ENCODE measurements around the gene CDC73. TPM values are rescaled to one million over a fixed set of nuclear protein-coding genes. Genes with fewer than 3 reads are reported as not detected.
A peak's percentile ranks its signal among the peaks of the same experiment; 100 is the strongest.
"Not testable (repeated sequence)": the region's sequence is repeated elsewhere in the genome, so short reads cannot be mapped to it uniquely, and the experiment has no call there.

The CDC73 gene
- total RNA-seq, 1 donor from 2014 or later = 17.9 TPM

DNA sequence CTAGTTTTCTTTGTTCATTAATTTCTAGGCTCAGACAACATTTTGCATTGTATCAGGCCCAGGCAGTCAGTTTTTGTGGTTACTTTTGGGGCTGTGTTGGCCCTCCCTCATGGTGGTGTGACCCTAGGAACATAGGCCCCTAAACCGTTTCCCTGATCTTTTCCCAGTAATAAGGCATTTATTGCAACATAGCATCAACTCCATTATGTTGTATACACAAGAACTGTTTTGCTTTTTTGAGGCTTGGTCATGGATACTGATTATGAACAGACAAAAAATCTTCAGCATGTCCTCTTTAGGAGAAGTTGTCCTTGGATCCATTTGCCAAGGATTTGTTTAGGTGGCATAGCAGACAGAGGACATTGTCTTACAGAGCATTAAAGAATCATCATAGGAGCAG lies 54.3 kb downstream of the CDC73 start:
- ATAC-seq (no peak), DNase-seq (ENCODE audit: low spot score) (no peak)

DNA sequence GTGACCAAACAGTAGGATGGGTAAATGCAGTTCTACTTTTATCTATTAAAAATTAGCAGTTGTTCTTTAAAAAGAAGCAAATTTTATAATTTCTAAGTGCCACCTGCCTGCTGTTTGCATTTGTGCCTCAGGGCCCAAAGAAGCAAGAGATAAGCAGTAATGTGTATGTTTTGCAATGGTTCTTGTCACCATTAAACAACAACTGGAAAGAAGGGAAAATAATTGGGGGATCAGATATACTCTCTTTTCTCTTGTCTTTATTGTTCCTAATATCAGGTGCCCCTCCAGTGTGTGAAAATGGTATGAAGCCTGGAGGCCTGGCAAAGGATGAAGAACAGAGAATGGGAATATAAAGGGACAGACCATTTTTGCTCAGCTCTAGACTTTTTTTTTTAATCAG lies 55.0 kb downstream of the CDC73 start:
- DNase-seq (ENCODE audit: low spot score) = no peak
- no peak for ATAC-seq

DNA sequence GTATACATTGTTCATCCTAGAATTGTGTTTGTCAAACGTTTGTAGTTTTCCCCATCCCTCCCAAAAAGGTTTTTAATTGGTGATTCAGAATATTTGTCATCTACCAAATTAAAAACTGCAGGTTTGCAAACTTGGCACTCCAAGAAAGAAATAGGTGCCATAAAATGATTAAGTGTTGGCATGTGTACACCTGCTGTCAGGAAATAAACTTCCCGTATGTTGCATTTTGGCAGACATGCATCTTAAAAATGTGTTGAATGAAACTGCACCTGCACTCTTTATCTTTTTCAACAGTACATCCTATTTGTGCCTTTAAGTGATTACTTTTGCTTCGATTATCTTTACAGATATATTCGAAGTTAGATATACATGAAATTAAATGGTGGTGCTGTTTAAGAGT lies 57.3 kb downstream of the CDC73 start:
- DNase-seq (ENCODE audit: low spot score) (no peak), ATAC-seq (no peak)

DNA sequence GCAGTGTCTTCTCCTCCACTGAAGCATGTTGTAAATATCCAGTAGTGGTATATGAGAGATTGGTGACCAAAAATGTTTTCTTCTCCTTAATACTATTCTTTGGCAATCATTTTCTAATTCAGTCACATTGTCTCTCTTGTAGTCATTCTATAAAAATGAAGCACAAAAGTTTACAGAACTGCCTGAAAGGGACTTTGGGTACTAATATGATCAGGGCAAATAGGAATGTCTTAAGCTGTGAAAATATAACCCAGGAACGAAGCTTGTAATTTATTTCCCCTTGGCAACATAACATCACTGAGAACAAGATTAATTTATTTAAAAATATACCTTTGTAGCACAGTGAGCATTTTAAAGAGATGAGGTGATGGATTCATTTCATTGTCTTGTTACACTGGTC lies 59.7 kb downstream of the CDC73 start:
- ATAC-seq (no peak), DNase-seq (ENCODE audit: low spot score) (no peak)

DNA sequence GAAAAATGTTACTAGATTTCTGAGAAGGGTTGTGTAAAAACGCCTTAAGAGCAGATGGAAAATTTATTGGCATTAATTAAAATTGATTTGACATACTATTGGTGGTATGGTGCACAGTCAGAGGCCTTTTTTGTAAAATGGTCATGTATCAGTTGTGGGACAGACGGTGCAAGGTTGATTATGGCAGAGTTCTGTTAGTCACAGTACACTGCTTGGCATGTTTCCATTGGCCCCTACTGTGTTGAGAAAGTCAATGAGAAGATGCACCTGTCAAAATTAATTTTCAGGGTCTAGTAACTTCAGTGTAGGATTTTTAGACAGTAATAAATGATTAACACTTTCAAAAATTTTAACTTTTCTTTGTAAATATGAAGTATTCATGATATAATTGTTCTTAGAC lies 60.2 kb downstream of the CDC73 start:
- no peak for DNase-seq (ENCODE audit: low spot score)

DNA sequence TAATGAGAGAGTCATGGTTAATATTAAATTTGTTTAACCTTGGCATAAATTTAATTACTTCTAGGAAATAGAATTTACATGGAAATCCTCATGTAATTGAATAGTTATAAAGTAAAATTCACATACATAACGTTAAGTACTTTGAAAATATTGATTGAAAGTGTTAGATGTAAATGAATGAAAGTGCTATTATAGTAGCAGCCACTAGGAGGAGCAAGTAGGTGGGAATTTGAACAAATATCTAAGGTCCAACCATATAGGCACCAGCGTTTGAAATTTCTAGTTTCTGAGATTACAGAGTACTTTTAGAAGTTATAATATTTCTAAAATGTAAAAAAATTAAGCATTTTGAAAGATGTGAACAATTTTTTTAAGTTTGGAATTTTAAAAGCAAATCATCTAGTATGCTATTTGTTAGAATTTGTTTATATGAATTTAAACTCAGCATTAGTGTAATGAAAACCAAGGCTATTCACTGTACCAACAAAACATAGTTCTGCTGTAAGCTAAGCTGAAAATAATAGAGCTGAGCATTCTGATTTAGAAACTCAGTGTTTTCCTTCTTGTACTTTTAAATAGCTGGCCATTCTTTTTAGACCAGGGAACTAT lies 61.3 kb downstream of the CDC73 start:
- DNase-seq (ENCODE audit: low spot score) (no peak), ATAC-seq (peak; percentile 87)

More for the DNA sequence above, 60.2 kb downstream of the CDC73 start:
- ATAC-seq = no peak

DNA sequence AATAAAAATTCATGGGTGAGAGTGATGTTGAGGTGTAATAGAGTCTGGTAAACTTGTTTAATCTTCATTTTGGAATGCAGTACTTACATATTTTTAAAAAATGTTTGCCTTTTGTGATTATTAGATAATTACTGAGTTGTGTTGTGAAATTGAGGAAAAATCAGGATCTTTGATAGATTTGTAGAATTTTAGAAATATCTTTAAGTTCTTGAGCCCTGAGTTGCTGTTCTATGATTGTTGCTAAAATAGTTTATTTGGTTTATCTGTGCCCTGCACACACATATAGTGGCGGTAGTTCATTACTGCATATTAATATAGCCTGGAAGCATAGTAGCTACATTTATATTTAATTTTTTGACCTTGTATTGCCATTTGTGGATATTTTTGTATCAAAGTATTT lies 62.9 kb downstream of the CDC73 start:
- no peak for DNase-seq (ENCODE audit: low spot score)
- no peak for ATAC-seq

DNA sequence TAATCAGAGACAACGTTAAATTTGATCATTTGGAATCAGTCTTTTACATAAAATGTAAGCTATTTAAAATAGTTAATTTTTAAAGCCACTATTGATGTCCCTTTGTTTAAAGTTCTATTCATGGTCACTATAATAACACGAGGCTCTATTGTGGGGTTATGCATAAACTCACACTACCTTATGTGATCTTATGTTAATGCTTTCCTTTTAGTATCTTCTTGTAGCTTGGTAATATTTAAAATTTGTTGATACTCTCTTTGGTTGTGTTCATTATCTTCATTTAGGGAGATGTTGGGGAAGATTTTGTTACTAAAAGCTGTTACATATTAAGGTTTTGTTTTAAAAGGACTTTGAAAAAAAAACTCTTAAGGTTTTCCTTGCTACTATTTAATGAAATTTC lies 63.4 kb downstream of the CDC73 start:
- DNase-seq (ENCODE audit: low spot score) = no peak
- no peak for ATAC-seq

DNA sequence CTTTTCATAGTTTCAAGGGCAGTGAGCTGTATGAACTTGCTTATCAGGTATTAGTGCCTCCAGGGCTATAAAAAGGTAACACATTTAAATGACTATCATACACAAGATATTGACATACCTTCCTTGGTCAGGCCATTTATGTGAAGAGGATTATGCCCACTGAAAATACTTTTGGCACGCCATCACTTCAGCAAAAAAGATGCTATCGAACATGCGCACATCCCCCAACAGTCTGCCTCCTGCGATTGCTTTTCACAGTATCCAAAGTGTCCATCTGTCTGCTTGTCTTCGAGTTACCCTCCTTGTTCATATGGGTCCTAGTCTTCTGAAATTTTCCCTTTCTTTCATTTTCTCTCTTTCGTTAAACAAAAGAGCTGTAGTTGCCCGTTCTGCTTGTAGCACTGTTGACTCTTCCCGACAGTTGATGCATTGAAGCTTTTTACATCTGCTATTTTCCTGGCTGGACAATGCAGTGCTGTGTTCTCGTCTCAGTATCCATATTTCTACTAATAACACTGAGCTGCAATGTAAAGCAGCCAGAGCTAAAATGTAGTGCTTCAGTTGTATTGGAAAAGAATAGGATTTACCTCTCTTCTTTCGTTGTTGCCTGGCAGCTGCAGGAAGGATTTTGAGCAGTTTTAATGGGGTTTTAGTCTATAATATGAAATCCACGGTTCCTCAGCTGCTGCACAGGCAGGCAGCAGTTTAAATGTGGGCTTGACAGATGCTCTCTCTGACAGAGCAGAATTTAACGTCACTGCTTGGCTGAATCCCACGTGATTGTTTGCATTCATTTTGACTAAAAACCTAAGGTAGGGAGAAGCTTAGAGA lies 64.3 kb downstream of the CDC73 start, which contains the start of gene B3GALT2:
Gene B3GALT2 (minus strand): TSS at position 713 of the 831 bp plus-strand sequence. CDS start 5,051 bp downstream, outside the sequence.
- no peak for DNase-seq (ENCODE audit: low spot score)
- ATAC-seq = peak; percentile 78

DNA sequence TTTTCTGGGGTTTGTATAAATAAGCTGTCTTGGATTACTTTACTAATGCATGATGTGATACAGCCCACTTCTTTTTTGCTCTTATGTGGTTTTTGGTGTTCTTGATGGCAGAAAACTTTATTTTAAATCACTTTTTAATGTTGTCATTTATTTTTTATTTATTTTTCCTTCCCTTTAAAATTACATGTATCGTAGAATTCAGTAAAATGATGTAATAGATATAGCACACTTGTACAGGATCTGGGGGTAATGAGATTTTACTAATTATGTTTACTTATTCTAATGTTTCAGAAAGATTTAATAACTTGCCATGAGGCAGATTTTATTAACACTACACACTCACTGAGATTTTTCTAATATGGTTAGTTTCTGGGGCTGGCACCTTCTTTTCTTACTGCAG lies 65.3 kb downstream of the CDC73 start:
- no peak for ATAC-seq
- no peak for DNase-seq (ENCODE audit: low spot score)

DNA sequence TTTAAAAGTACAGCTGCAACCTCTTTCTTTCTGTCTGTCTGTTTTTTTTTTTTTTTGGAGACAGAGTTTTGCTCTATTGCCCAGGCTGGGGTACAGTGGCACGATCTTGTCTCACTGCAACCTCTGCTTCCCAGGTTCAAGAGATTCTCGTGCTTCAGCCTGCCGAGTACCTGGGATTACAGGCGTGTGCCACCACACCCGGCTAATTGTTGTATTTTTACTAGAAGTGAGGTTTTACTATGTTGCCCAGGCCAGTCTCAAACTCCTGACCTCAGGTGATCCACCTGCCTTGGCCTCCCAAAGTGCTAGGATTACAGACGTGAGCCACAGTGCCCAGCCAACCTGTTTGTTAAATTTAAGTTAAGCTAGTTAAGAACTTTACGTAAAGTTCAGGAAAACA lies 67.1 kb downstream of the CDC73 start:
- DNase-seq (ENCODE audit: low spot score); ATAC-seq: not testable (repeated sequence)

DNA sequence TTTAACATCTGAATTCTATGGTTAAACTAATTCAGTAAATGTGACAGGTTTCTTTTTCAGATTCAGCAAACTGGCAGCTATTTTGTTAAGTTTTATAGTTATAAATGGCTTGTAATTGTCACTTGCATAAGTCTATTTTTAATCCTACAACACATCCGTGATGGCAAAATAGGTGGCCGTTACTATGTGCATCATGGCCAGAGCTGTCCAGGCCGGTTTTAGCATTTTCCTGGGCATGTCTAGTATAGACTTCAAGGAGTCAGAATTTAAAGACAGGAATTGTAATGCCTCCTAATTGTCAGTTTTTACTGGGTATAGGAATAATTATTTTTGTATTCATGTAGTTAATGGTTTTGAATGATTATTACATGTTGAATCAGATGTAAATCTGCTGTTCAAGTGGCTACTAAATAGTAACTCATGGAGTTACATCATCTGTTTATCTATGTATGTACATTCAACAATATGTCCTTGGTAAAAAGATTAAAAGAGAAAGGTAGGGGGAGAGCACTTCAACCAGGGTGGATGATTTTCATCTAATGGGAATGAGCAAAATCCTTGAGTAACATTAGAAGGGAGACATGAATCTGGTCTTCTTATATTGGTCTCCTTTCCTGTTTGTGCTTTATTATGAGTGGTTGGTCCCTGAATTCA lies 67.7 kb downstream of the CDC73 start:
- no peak for DNase-seq (ENCODE audit: low spot score)
- no peak for ATAC-seq

DNA sequence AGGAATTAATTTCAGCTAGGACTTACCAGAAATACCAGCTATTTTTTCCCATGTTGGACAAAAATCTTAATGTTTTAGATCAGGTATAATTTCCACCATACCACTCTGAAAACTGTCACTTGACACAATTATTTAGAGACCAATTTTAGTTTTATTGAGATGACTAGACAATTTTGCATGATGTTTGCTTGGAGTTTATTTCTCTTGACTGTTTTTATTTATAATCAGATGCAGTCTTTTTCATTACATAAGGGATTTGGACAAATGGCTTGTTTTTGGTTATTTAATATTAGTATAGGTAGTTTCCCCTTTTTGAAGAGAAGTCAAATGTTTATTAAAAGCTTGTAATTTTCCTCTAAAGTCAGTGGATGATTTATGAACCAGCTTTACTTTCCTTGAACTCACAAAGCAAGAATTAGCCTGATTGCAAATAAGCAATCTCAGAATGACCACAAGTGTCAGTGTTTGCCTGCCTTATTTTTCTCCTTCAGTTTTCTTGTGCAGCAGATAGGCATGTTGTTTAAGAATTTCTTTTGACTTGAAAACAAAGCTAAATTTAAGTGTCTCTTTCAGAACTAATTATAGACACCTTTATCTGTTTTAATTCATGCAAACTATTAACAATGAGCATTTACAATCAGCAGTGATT lies 68.4 kb downstream of the CDC73 start:
- no peak for DNase-seq (ENCODE audit: low spot score)
- ATAC-seq = no peak

DNA sequence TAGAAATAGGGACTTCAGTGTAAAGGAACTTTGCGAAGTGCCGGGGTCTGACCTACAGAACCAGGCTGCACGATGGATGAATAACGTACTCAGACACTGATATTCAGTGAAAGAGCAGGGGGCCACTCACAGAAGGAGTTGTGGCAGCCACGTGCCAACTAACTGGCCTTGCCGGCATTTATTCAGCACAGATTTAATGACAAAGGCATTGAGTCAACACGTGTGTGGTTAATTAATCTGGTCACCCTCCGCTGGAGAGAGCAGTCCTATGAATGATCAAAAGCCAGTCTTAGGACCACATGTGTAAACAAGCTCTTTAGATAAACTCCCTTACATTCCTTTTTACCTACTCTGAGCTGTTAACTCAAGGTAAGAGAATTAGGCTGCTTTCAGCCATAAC lies 70.8 kb downstream of the CDC73 start:
- ATAC-seq (no peak), DNase-seq (ENCODE audit: low spot score) (no peak)

DNA sequence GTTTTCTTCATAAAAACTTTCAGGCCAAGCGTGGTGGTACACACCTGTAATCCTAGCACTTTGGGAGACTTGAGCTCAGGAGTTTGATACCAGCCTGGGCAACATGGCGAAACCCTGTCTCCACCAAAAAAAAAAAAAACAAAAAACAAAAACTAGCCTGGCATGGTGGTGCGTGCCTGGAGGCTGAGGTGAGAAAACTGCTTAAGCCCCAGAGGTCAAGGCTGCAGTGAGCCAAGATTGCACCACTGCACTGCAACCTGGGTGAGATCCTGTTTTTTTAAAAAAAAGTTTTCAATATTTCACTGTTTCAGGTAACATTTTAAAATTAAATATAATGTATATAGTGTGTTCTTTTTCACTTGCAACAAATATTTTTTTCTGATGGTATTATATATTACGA lies 78.1 kb downstream of the CDC73 start:
- peak; percentile 45 for ATAC-seq
- DNase-seq (ENCODE audit: low spot score) = no peak

DNA sequence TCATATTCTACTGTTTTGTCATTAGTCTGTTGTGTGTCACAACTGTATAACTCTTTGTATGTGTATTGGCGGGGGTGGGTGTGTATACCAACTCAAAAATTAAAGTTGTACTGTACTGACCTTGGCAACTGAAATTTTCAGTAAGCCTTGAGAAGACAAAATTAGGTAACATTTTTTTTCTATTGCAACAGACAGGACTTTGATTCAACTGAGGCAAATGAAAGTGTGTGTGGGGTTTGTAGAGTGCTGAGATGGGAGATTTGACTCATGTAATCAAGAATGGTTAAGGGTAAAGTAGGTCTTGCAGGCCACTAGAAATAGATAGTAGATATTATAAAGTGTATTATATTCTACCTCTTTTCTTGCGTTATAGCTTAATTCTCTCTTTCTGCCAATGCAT lies 79.2 kb downstream of the CDC73 start:
- ATAC-seq = peak; percentile 82
- DNase-seq (ENCODE audit: low spot score) = no peak

DNA sequence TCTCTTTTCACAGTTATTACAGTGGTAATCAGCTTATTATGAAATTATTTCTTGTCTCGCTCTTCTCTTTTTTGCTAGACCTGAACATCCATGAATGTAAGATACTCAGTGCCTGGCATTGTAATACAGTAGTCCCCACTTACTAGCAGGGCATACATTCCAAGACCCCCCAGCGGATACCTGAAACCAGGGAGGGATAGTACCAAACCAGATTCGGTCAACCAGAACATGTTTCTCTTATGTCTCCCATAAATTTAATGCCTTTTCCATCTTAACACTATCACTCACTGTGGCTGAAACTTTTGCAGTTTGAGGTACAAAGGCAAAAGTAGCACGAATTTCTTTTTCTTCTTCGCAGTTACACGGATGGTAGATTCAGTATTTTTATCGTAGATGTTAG lies 89.2 kb downstream of the CDC73 start:
- DNase-seq (ENCODE audit: low spot score) (no peak), ATAC-seq (no peak)

DNA sequence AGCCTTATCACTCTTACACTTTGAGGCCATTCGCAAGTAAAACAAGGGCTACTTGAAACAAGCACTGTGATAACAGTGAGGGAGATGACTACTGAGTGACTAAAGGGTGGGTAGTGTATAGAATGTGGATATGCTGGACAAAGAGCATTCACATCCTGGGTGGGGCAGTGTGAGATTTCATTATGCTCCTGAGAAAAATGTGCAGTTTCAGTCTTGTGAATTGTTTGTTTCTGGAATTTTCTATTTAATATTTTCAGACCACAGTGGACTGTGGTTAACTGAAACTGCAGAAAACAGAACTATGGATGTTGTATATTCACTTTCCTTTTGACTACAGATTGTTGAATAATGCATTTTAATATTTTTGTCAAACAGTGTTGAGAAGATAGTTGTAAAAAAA lies 89.7 kb downstream of the CDC73 start:
- ATAC-seq (no peak), DNase-seq (ENCODE audit: low spot score) (no peak)

DNA sequence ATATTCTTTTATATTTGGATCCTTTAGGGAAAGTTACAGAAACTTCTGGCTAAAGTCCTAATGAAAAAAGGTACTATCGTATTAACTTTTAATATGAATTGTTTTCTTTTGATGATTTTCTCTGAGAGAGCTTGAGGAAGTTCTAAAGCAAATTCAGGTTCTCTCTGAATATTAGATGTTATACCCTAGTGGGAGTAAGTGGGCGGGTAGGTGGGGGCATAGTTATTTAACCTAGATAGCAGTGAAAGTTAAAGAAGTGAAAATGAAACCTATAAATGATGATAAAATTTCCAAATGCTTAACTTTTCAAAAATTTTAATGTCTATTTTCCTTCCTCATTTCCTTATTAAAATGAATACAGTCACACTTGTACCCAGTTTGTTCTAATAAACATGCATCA lies 90.8 kb downstream of the CDC73 start:
- no peak for ATAC-seq
- DNase-seq (ENCODE audit: low spot score) = no peak

DNA sequence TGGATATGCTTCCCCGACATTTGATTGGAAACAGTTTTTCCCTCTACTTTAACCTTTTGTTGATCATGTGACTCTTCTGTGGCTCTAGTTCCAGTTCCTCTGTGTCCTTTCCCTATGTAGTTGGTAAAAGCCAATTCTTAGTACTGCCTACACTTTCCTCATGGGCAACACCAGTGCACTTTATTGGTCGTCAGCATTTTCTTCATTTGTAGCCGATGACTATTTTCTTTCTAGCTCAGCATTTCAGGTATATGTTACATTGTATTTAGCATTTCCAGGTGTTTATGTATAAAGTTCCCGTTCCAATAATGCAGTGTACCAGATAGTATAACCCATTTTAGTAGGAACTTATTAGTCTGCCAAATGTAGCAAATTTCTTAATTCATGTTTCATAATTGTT lies 92.2 kb downstream of the CDC73 start:
- ATAC-seq (no peak), DNase-seq (ENCODE audit: low spot score) (no peak)

DNA sequence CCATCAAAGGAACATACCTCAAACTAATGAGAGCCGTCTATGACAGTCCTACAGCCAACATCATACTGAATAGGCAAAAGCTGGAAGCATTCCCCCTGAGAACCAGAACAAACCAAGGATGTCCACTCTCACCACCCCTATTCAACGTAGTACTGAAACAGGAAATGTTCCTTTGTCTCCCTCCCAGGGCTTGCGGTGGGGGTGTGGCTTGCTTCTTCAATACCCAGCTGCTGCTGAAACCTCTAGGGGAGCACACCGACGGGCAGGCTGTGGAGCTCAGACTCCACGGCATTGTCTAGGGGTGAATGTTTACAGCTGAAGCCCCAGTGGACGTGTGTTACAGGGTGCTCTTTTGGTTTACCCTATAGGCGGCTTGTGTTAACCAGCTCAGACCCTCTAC lies 95.1 kb downstream of the CDC73 start:
- ATAC-seq = no peak

DNA sequence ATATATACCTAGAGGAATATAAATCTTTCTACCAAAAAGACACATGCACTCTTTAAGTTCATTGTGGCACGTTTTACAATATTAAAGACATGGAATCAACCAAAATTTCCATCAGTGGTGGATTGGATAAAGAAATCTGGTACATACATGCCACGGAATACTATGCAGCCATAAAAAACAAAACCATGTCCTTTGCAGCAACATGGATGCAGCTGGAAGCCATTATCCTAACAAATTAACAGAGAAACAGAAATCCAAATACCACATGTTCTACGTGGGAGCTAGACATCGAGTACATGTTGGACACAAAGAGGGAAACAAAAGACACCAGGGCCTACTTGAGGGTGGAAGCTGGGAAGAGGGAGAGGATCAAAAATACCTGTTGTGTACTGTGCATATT lies 97.6 kb downstream of the CDC73 start:
- no peak for ATAC-seq
- DNase-seq (ENCODE audit: low spot score) = no peak

More for the DNA sequence above, 95.1 kb downstream of the CDC73 start:
- no peak for DNase-seq (ENCODE audit: low spot score)
